ENCODE data around the gene YJU2.
A peak's percentile ranks its signal among the peaks of the same experiment; 100 is the strongest.
"Not testable (repeated sequence)": the region's sequence is repeated elsewhere in the genome, so short reads cannot be mapped to it uniquely, and the experiment has no call there.

YJU2 gene

GRCh38 chr19:4238831-4239230, 8.0 kb upstream of the YJU2 start:
- H3K4me1 ChIP-seq (ENCODE audit: insufficient read depth, low read length) = no peaks in the 10 kb centered on the region
- no peak overlapping the region for H3K27ac ChIP-seq (ENCODE audit: low read length)
- H3K9me3 ChIP-seq (ENCODE audit: insufficient read depth, low read length, severe bottlenecking) = no peaks in the 10 kb centered on the region
- ATAC-seq (ENCODE audit: insufficient read depth, low read depth) = no peak
- H3K27me3 ChIP-seq (ENCODE audit: insufficient read depth, low read length, poor library complexity) = no peaks in the 10 kb centered on the region
- no peak overlapping the region for H2AFZ ChIP-seq (ENCODE audit: low read depth, low read length)
- H3K36me3 ChIP-seq (ENCODE audit: insufficient read depth, low read length) = no peaks in the 10 kb centered on the region
- H4K20me1 ChIP-seq (ENCODE audit: insufficient read depth, low read length) = no peaks in the 10 kb centered on the region
- H3K9ac ChIP-seq (ENCODE audit: low read depth, low read length) = no peak overlapping the region
- H3K79me2 ChIP-seq (ENCODE audit: insufficient read depth, low read length) = no peaks in the 10 kb centered on the region
- H3K4me3 ChIP-seq (ENCODE audit: low read depth in 1 of 2, low read length in 2 of 2) = no peak overlapping the region
- no peak for DNase-seq
- no peak overlapping the region for H3K4me2 ChIP-seq (ENCODE audit: insufficient read depth, low read length)
- no peak for TF ChIP-seq EZH2 (IDR thresholded peaks at IDR 0.05; ENCODE audit: borderline replicate concordance, low read depth, low read length, severe bottlenecking)
- TF ChIP-seq, protein P1, sequence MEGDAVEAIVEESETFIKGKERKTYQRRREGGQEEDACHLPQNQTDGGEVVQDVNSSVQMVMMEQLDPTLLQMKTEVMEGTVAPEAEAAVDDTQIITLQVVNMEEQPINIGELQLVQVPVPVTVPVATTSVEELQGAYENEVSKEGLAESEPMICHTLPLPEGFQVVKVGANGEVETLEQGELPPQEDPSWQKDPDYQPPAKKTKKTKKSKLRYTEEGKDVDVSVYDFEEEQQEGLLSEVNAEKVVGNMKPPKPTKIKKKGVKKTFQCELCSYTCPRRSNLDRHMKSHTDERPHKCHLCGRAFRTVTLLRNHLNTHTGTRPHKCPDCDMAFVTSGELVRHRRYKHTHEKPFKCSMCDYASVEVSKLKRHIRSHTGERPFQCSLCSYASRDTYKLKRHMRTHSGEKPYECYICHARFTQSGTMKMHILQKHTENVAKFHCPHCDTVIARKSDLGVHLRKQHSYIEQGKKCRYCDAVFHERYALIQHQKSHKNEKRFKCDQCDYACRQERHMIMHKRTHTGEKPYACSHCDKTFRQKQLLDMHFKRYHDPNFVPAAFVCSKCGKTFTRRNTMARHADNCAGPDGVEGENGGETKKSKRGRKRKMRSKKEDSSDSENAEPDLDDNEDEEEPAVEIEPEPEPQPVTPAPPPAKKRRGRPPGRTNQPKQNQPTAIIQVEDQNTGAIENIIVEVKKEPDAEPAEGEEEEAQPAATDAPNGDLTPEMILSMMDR (IDR thresholded peaks at IDR 0.05; ENCODE audit: borderline replicate concordance, extremely low read depth, low read length, poor library complexity, severe bottlenecking) = no peak

DNA sequence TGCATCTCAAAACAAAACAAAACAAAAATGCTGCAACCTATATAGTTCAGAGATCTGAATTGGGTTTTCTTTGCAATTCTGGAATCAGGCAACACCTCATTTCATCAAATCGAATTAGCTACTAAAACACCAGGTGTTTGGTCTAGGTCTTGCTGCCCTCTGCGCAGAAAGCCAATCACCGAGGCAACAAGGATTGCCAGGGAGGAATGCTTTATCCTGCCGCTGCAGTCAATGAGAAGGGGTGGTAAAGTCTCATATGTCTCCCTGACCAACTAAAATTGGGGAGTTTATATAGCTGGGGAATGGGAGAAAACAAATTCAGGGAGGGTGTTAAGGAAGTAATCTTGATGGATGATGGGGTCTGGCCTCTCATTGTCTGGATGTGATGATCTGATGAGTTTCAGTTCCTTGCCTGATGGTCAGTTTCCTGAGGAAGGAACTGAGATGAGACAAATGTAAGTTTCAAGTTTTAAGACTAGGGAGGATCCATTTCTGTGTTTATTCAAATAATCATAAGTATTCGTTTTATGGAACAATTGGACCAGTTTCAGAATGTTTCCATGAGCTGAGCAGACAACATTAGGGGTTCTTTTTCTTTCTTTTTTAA, 5.0 kb upstream of the YJU2 start:
- H3K9me3 ChIP-seq (ENCODE audit: insufficient read depth, low read length, severe bottlenecking) = no peaks in the 10 kb centered on the region
- H2AFZ ChIP-seq (ENCODE audit: low read depth, low read length) = no peak overlapping the region
- no peak overlapping the region for H3K9ac ChIP-seq (ENCODE audit: low read depth, low read length)
- no peaks in the 10 kb centered on the region for H3K79me2 ChIP-seq (ENCODE audit: insufficient read depth, low read length)
- no peaks in the 10 kb centered on the region for H3K27me3 ChIP-seq (ENCODE audit: insufficient read depth, low read length, poor library complexity)
- no peak overlapping the region for H3K27ac ChIP-seq (ENCODE audit: low read length)
- no peaks in the 10 kb centered on the region for H3K36me3 ChIP-seq (ENCODE audit: insufficient read depth, low read length)
- no peaks in the 10 kb centered on the region for H4K20me1 ChIP-seq (ENCODE audit: insufficient read depth, low read length)
- no peak for DNase-seq
- H3K4me1 ChIP-seq (ENCODE audit: insufficient read depth, low read length) = peaks cover 9% of the 10 kb centered on the region
- H3K4me3 ChIP-seq (ENCODE audit: low read depth in 1 of 2, low read length in 2 of 2) = no peak overlapping the region
- ATAC-seq (ENCODE audit: insufficient read depth, low read depth) = no peak
- no peak overlapping the region for H3K4me2 ChIP-seq (ENCODE audit: insufficient read depth, low read length)
- TF ChIP-seq EZH2 (IDR thresholded peaks at IDR 0.05; ENCODE audit: borderline replicate concordance, low read depth, low read length, severe bottlenecking) = no peak
- TF ChIP-seq, protein P1 (IDR thresholded peaks at IDR 0.05; ENCODE audit: borderline replicate concordance, extremely low read depth, low read length, poor library complexity, severe bottlenecking) = no peak

- H3K27ac ChIP-seq (ENCODE audit: low read length) = peak overlapping the region; percentile 95
- peaks cover 19% of the 10 kb centered on the region for H3K4me1 ChIP-seq (ENCODE audit: insufficient read depth, low read length)
- H3K4me3 ChIP-seq (ENCODE audit: low read depth in 1 of 2, low read length in 2 of 2) = peak overlapping the region in 1 of 2 experiments; percentile 62; a peak in 2 of 4 replicates
- not testable (repeated sequence) for H3K9me3 ChIP-seq (ENCODE audit: insufficient read depth, low read length, severe bottlenecking); ATAC-seq (ENCODE audit: insufficient read depth, low read depth); DNase-seq; H3K27me3 ChIP-seq (ENCODE audit: insufficient read depth, low read length, poor library complexity)
- peak overlapping the region; percentile 85 for H2AFZ ChIP-seq (ENCODE audit: low read depth, low read length)
- H3K4me2 ChIP-seq (ENCODE audit: insufficient read depth, low read length) = peak overlapping the region; percentile 65
- H3K9ac ChIP-seq (ENCODE audit: low read depth, low read length) = peak overlapping the region; percentile 62
- peaks cover 19% of the 10 kb centered on the region for H3K79me2 ChIP-seq (ENCODE audit: insufficient read depth, low read length)
- peaks cover 28% of the 10 kb centered on the region for H3K36me3 ChIP-seq (ENCODE audit: insufficient read depth, low read length)
- peaks cover 12% of the 10 kb centered on the region; the same call in 1 of the 2 replicates for H4K20me1 ChIP-seq (ENCODE audit: insufficient read depth, low read length)
Observed at GRCh38 chr19:4245938-4246337, 942 bp upstream of the YJU2 start.

GRCh38 chr19:4256563-4256962, 9.7 kb downstream of the YJU2 start:
- H3K36me3 ChIP-seq (ENCODE audit: insufficient read depth, low read length) = peaks cover 78% of the 10 kb centered on the region

More at GRCh38 chr19:4256563-4256962, 9.7 kb downstream of the YJU2 start:
- Histone ChIP-seq H3K9ac (ENCODE audit: low read depth, low read length) (no peak overlapping the region), H2AFZ (ENCODE audit: low read depth, low read length) (no peak overlapping the region), H3K4me1 (ENCODE audit: insufficient read depth, low read length) (no peaks in the 10 kb centered on the region), H3K4me3 (ENCODE audit: low read depth in 1 of 2, low read length in 2 of 2) (no peak overlapping the region), H3K27me3 (ENCODE audit: insufficient read depth, low read length, poor library complexity) (no peaks in the 10 kb centered on the region), H3K9me3 (ENCODE audit: insufficient read depth, low read length, severe bottlenecking) (no peaks in the 10 kb centered on the region), H3K4me2 (ENCODE audit: insufficient read depth, low read length) (no peak overlapping the region), H4K20me1 (ENCODE audit: insufficient read depth, low read length) (no peaks in the 10 kb centered on the region), H3K79me2 (ENCODE audit: insufficient read depth, low read length) (no peaks in the 10 kb centered on the region), H3K27ac (ENCODE audit: low read length) (no peak overlapping the region)
- DNase-seq (no peak), ATAC-seq (ENCODE audit: insufficient read depth, low read depth) (no peak)
- TF ChIP-seq EZH2 (IDR thresholded peaks at IDR 0.05; ENCODE audit: borderline replicate concordance, low read depth, low read length, severe bottlenecking) = no peak
- TF ChIP-seq, protein P1 (IDR thresholded peaks at IDR 0.05; ENCODE audit: borderline replicate concordance, extremely low read depth, low read length, poor library complexity, severe bottlenecking) = peak; percentile 53
